HL-60 (cell line): Measurements from ENCODE around the gene MAGI2.
A peak's percentile ranks its signal among the peaks of the same experiment; 100 is the strongest.

ENCODE experiments used
- DNase-seq, 2 experiments: peaks; one replicate each; pipeline ENCODE4 v3.0.0-alpha.2; 2010 to 2020; ENCODE audit warnings: low read depth in 1 of 2, low spot score in 1 of 2
- H3K27ac ChIP-seq: fragments of 250-450 bp; sonication (Bioruptor Pico); replicated peaks from 2 replicates; pipeline ENCODE4 v1.5.1; 2020; ENCODE audit warnings: mild to moderate bottlenecking, moderate library complexity
- H3K27me3 ChIP-seq: fragments of 250-450 bp; sonication (Bioruptor Pico); 2 replicates; pipeline ENCODE4 v1.5.1; 2021; ENCODE audit warnings: mild to moderate bottlenecking, moderate library complexity; ENCODE audit not compliant: insufficient read depth, poor library complexity, severe bottlenecking
- H3K4me3 ChIP-seq: replicated peaks from 2 replicates; pipeline ENCODE4 v1.5.1; 2011; ENCODE audit warnings: mild to moderate bottlenecking, control low read depth, low read length; ENCODE audit not compliant: insufficient read depth
- CTCF ChIP-seq: IDR thresholded peaks from one replicate; pipeline ENCODE4 v1.5.1; 2011; ENCODE audit warnings: low read length, control low read depth, inconsistent platforms; ENCODE audit not compliant: insufficient read depth
- GABPA ChIP-seq: IDR thresholded peaks from 2 replicates; pipeline ENCODE4 v1.6.1; 2012; ENCODE audit warnings: low read depth
- POLR2AphosphoS5 ChIP-seq: IDR thresholded peaks from 2 replicates; pipeline ENCODE4 v1.6.1; 2012; ENCODE audit warnings: low read depth
- SPI1 ChIP-seq: IDR thresholded peaks from 2 replicates; pipeline ENCODE4 v1.6.1; 2012; ENCODE audit warnings: low read depth, mild to moderate bottlenecking, borderline replicate concordance
- TF ChIP-seq, protein P1 (sequence below): IDR thresholded peaks from 2 replicates; pipeline ENCODE4 v1.6.1; 2012; ENCODE audit warnings: low read depth; ENCODE audit not compliant: insufficient replicate concordance

MAGI2 gene

GRCh38 chr7:78770422-78771410 lies 682.8 kb downstream of the MAGI2 start:
- Histone ChIP-seq H3K4me3 (no peak overlapping the region), H3K27me3 (peaks cover 4% of the 10 kb centered on the region), H3K27ac (no peak overlapping the region)
- TF ChIP-seq POLR2AphosphoS5 (no peak), GABPA (no peak), SPI1 (no peak), CTCF (no peak)
- TF ChIP-seq, protein P1, sequence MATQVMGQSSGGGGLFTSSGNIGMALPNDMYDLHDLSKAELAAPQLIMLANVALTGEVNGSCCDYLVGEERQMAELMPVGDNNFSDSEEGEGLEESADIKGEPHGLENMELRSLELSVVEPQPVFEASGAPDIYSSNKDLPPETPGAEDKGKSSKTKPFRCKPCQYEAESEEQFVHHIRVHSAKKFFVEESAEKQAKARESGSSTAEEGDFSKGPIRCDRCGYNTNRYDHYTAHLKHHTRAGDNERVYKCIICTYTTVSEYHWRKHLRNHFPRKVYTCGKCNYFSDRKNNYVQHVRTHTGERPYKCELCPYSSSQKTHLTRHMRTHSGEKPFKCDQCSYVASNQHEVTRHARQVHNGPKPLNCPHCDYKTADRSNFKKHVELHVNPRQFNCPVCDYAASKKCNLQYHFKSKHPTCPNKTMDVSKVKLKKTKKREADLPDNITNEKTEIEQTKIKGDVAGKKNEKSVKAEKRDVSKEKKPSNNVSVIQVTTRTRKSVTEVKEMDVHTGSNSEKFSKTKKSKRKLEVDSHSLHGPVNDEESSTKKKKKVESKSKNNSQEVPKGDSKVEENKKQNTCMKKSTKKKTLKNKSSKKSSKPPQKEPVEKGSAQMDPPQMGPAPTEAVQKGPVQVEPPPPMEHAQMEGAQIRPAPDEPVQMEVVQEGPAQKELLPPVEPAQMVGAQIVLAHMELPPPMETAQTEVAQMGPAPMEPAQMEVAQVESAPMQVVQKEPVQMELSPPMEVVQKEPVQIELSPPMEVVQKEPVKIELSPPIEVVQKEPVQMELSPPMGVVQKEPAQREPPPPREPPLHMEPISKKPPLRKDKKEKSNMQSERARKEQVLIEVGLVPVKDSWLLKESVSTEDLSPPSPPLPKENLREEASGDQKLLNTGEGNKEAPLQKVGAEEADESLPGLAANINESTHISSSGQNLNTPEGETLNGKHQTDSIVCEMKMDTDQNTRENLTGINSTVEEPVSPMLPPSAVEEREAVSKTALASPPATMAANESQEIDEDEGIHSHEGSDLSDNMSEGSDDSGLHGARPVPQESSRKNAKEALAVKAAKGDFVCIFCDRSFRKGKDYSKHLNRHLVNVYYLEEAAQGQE = no peak
- DNase-seq = no peak

DNA sequence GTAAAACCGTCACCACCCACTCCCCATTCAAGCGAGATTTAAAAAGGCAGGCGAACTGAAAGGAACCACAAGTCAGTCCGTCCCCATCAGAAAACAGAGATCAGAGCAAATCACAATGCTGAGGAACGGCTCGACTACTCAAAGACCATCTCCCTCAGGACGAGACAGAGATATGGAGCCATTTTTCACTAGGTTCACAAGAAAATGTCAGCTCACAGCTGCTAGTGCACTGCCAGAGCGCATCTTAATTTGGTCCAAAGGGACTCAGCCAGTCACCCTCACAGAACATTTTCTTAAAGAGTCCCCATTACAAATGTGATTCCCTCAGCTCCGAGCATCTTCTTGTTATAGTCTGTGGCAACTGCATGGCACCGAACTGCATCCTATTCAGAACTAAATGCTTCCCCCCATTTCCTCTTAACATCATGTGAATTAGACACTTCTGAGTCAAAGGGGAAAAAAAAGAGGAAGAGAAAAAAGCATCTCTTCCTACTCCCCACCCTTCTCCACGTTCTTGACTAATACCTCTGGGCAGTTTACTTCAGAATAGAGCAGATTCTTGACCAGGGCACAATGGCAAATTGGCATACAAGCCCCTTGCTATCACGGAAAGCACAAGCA lies 683.9 kb downstream of the MAGI2 start:
- no peak overlapping the region for H3K27ac ChIP-seq
- no peak overlapping the region for H3K4me3 ChIP-seq
- TF ChIP-seq SPI1 (peak; percentile 53; the same call in 1 of the 2 replicates), GABPA (no peak)
- H3K27me3 ChIP-seq = peaks cover 4% of the 10 kb centered on the region
- DNase-seq = no peak

- no peak overlapping the region for H3K27ac ChIP-seq
These were observed 684.6 kb downstream of the MAGI2 start for GRCh38 chr7:78768859-78769258.

More at GRCh38 chr7:78768859-78769258, 684.6 kb downstream of the MAGI2 start:
- Histone ChIP-seq H3K4me3 (no peak overlapping the region), H3K27me3 (peaks cover 4% of the 10 kb centered on the region)
- no peak for DNase-seq
- TF ChIP-seq POLR2AphosphoS5 = no peak
- TF ChIP-seq SPI1 = no peak
- TF ChIP-seq GABPA = no peak
- no peak for TF ChIP-seq CTCF
- TF ChIP-seq, protein P1 = no peak
